ENCODE measurements around the gene TRAF2.

The TRAF2 gene

DNA sequence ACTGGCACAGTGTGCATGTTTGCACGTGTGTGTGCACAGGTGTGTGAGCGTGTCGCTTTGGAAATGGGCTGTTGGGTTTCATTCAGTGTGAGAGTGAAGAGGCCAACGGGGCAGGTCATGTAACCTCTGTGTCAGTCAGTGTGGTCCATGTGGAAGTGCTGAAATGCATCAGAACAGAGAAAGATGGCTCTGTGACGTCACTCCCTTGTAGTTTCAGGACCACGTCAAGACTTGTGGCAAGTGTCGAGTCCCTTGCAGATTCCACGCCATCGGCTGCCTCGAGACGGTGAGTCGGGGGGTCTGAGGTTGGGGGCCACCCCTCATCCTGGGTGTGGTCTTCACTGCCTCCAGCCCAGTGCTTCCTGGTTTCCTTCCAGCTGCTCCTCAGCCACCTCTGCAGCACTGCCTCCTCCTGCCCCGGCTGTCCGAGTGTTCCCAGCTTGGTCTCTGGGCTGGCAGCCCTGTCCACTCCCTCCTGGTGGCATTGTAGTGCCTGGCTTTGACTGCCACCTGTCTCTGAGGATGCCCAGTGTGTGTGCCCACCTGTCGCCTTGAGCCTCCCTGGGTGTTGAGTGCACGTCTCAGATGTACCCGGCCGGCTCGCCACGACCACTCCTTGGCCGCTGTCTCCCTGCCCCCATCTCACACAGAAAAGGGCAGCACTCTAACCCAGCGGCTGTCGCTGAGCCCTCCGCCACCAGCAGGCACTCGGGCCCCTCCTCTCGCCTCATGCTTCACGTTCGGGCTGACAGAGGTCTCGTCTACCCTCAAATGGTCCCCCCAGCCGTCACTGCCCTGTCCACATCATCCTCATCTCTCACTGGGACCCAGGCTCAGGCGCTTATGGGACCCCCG, 30.2 kb downstream of the TRAF2 start:
- DNase-seq = no peak

DNA sequence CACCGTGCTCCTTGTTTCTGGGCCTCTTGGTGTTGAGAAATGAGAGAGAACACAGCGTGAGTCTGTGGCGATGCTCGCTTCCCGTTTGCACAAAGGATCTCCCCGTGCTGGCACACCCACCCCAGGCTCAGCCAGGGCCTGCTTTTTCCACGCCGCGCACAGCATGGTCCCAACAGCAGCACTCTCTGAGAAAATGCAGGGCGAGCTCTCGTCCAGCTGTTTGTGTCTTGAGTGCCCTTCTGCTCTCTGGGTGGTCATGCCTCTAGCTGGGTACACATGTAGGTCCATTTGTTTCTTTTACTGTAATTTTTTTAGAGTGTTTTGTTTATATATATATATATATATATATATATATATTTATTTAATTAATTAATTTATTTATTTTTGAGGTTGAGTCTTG, 31.6 kb downstream of the TRAF2 start:
- DNase-seq = no peak

- no peak for DNase-seq
Observed at GRCh38 chr9:136920069-136920468, 33.8 kb downstream of the TRAF2 start.

DNA sequence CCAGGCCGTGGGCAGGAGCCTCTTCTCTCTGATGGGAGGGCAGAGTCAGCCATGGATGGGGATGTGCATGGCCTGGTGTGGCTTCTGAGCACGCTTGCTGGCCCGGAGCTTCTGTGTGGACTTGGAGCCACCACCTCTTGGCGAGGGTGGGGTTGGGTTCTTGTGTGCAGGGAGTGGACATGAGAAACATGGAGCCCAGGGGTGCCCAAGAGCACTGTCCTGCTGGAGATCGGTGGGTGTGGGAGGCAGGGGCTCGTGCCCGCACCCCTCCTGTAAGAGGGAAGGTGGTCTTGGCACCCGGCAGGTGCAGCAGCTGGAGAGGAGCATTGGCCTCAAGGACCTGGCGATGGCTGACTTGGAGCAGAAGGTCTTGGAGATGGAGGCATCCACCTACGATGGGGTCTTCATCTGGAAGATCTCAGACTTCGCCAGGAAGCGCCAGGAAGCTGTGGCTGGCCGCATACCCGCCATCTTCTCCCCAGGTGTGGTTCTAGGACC, 34.5 kb downstream of the TRAF2 start:
- DNase-seq = no peak

DNA sequence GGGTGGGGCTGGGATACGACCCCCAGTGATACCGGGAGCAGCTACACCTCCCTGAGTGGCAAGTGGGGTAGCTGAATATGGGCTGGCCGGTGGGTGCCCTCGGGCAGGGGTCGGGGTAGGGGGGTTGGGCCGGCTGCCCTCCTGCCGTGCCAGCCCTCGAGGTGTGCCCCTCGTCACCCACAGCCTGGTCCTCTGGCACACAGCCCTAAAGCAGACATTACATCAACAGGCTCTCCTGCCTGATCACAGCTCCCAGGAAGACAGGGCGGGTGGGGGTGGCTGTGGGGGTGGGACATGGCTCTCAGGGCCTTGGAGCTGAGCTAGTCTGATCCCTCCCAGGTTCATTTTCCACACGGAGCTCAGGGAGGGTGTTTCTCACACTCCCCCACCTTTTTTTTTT, 35.0 kb downstream of the TRAF2 start:
- DNase-seq = no peak

DNA sequence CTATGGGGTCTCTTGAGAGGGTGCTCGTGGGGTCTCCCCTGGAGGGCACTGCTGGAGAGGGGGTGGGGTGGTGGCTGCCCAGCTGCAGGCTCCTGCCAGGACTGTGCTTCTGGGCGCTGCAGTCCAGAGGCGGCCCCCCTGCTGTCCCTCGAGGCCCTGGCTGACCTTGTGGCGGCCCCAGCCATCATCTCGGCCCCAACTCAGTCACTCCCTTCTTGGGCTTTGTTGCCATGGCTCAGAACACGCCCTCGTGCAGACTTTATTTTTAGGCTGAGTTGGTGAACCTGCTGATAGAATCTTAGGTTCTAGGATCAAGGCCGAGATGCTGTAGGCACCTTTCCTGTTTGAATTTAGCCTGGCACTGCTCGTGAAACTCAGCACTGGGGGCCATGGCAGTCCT, 35.4 kb downstream of the TRAF2 start:
- DNase-seq = no peak

GRCh38 chr9:136922540-136922939, 36.2 kb downstream of the TRAF2 start:
- no peak for DNase-seq

DNA sequence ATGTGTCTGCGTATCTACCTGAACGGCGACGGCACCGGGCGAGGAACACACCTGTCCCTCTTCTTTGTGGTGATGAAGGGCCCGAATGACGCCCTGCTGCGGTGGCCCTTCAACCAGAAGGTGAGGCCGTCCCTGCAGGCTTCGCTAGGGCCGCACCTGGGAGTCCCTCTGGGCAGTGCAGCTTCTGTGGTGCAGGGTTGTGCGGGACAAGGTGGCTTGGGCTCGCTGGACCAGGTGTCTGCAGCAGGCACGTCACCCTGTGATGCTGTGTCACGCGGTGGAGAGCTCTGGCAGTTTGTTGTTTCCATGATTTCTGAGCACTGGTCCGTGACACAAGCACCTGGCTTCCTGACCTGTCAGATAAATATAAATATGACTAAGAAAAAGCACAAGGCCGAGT, 37.6 kb downstream of the TRAF2 start:
- DNase-seq = no peak

- no peak for DNase-seq
Observed at GRCh38 chr9:136925414-136926153, 39.3 kb downstream of the TRAF2 start.

- DNase-seq = no peak
Observed at GRCh38 chr9:136926154-136926704, 39.9 kb downstream of the TRAF2 start.

DNA sequence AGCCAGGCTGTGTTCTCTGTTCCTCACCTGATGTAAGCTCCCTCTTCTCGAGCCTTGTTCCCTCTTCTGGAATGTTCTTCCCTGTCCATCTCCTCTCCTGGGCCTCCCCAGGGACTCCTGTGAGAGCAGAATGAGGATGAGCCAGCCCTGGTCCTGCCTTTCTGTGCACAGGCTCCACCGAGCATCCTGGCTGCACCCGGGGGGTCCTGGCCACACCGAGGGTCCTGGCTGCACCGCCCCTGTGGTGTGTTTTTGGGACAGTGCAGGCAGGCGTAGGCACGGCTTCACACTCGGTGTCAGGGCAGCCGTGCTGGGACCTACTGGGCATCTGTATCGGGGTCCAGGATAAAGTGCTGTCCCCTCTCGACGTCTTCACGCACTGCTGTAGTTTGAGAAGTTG, 40.4 kb downstream of the TRAF2 start:
- DNase-seq = no peak

DNA sequence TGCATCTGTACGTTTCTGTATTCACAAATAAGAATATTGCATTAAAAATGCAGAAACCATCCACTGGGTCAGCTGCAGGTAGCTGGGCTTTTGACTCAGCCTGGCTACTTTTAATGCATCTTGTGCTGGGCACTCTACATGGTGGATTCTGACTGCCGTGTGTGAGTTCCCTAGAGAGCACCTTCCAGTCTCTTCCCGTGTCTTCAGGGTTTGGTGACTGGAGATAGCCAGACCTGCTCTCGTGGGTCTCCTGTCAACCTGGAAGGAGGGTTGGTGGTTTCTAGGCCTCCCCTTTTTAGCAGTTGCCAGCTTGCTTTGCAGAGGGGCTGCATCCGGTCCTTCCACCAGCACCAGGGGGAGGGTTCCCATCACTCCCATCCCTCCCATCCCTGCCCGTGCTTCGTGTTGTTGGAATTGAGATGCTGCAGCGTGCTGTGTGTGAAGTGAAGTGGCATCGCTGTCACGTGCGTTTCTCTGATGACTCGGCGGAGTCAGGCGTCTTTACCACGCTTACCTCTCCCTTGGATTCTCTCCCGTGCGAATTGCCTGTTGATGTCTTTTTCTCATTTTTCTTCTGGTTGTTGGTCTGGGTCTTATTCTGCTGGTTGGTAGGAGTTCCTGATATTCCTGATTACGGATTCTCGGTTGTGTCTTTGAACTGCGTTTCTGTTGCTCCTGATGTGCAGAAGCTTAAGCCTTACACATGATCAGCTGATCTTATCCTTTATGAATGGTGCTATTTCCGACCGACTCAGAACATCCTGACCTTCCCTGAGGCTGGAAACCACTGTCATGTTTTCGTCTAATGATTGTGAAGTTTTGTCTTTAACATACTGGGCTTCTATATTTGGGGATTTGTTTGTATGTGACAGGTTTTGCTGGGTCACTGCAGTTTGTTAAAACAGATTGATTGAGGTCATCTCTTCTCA, 41.3 kb downstream of the TRAF2 start:
- no peak for DNase-seq

DNA sequence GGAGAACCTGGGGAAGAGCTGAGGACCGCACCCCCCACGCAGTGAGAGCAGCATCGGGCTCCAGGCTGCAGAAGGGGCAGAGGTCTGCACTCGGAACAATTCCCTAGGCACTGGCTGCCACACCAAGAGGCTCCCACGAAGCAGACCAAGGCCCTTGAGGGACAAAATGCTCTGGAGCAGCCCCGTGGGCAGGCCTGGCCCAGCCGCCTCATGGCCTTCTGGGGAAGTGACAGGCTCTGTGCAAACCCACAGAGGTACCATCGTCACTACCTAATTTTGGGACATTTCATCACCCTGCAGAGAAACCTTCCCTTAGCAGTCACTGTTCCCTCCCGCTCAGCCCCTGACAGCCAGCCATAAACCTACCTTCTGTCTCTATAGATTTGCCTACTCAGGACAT, 42.3 kb downstream of the TRAF2 start:
- DNase-seq = no peak

GRCh38 chr9:136930014-136930413, 43.7 kb downstream of the TRAF2 start:
- no peak for DNase-seq

DNA sequence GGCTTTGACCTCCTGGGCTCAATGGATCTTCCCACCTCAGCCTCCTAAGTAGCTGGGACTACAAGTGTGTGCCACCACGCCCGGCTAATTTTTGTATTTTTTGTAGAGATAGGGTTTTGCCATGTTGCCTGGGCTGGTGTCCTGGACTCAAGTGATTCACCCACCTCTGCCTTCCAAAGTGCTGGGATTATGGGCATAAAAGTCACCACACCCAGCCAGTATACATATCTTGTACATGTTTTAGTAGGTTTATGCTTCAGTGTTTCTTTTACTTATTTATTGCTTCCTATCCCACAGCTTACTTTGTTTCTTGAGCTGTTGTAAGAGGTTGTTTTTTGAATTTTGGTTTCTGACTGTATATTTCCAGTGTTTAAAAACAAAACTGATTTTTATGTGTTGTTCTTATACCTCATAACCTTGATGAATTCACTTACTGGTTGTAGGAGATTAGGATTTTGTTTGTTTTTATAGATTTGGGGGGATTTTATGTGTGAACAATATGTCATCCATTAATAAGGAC, 45.4 kb downstream of the TRAF2 start:
- no peak for DNase-seq

DNA sequence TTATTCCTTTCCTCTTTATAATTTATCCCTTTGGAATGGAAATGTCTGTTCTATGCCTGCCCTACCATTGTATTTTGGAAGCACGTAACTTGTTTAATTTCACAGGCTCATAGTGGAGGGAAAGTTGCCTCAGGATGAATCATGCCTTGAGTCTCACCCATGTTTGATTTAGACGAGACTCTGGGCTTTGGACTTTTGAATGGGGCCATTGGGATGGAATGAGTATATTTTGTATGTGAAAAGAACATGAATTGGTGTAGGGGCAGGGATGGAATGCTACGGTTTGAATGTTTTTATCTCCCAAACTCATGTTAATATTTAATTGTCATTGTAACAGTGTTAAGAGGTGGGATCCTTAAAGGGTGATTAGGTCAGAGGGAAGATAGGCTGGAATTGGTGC, 48.0 kb downstream of the TRAF2 start:
- no peak for DNase-seq

- no peak for DNase-seq
Observed at GRCh38 chr9:136935651-136936050, 49.3 kb downstream of the TRAF2 start.

DNA sequence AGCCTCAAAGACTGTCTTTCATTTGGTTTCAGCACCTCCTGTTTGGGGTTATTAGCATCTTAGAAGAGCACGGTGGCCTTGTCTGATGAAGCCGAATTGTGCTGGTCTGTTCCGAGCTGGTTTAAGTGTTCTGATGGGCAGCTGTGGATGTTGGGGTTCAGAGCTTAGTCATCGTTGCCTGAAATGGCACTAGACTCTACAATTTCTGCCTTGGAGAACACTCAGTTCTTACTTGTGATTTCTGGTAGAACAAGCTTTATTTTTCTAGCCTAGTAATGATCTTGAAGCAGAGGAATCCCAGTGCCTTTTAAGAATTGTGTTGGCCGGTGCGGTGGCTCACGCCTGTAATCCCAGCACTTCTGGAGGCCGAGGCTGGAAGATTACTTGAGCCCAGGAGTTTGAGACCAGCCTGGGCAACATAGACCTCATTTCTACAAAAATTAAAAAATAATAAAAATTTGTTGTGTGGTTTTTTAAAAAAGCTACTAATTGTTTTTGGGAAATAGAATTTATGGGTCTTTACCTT, 50.4 kb downstream of the TRAF2 start:
- no peak for DNase-seq

DNA sequence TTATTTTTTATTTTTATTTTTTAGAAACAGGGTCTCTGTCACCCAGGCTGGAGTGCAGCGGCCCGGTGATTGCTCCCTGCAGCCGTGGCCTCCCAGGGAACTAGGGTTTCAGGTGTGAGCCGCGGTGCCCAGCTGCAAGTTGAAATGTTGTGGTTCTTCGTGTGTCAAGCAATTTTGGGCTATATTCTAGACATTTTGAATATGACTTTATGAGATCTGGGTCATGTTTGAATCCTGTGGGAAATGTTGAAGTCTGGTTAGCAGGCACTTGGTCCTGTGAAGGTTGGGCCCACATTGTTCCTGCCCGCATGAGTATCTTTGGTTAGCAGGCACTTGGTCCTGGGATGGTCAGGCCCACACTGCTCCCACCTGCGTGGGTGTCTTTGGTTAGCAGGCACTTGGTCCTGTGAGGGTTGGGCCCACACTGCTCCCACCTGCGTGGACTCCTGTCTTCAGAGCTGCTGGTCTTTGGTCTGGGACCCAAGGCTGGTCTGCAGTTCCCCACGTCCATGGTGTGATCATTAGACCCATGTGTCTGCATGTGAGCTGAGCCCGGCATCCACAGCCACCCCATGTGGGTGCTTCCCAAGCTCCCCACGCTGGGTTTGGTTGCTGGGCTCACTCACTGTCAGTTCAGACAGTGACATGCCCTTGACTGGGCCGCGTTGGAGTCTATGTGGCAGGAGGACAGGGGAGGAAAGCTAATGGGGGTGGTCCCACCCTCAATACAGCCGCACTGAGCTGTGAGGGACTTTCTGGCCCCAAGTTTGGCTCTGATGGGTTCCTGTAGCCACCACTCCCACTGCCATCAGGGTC, 51.1 kb downstream of the TRAF2 start:
- no peak for DNase-seq

DNA sequence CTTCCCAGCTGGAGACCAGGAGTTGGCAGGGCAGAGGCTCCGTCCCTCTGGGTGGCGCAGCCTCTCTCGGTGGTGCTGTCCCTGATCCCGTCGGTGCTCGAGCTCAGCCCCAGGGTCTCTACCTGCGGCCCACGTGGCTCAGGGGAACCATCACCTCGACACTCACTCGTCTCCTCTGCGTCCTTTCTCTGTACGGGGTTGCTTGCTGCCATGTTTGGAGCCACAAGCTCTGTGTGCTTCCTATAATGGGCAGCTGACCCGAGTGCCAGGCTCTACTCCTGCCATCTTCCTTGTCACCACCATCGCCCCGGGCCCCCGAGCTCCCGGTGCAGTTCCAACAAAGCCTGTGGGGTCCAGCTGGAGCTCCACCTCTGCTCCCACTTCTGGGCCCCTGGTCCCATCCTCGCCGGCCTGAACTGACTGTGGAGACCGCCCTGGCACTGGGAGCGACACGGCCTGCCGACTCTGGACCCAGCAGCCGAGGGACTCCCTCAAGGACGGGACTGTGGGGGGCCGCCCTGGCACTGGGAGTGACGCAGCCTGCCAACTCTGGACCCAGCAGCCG, 53.2 kb downstream of the TRAF2 start:
- no peak for DNase-seq

- DNase-seq = no peak
Observed at GRCh38 chr9:136939996-136940525, 53.7 kb downstream of the TRAF2 start.

All from KG1 (cell line).